GM13976 (cell line): ENCODE data around the gene ZNF175.

Experiments
- DNase-seq: peaks from one replicate; pipeline ENCODE4 v3.0.0; 2012; ENCODE audit warnings: low spot score
- in situ Hi-C: fragments of 300-500 bp; cut with MboI; formaldehyde crosslinking; loops from one replicate; pipeline ENCODE4 v1.12.0; 2022; ENCODE audit warnings: low sequenced_read_pairs, mixed read lengths, inconsistent platforms; ENCODE audit not compliant: unreplicated experiment
- TF ChIP-seq, protein P1 (sequence below): IDR thresholded peaks from 2 replicates; pipeline ENCODE4 v1.5.1; 2012; ENCODE audit warnings: borderline replicate concordance, mild to moderate bottlenecking; ENCODE audit not compliant: insufficient read depth; ENCODE audit errors: extremely low read depth, missing control alignments, control extremely low read depth

Gene ZNF175

DNA sequence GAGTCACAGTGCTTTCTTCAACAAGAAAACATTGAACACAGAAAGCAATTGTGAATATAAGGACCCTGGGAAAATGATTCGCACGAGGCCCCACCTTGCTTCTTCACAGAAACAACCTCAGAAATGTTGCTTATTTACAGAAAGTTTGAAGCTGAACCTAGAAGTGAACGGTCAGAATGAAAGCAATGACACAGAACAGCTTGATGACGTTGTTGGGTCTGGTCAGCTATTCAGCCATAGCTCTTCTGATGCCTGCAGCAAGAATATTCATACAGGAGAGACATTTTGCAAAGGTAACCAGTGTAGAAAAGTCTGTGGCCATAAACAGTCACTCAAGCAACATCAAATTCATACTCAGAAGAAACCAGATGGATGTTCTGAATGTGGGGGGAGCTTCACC is 15.7 kb downstream of the ZNF175 start:
- no peak for DNase-seq
- in situ Hi-C loops: no loop called here
- TF ChIP-seq, protein P1, sequence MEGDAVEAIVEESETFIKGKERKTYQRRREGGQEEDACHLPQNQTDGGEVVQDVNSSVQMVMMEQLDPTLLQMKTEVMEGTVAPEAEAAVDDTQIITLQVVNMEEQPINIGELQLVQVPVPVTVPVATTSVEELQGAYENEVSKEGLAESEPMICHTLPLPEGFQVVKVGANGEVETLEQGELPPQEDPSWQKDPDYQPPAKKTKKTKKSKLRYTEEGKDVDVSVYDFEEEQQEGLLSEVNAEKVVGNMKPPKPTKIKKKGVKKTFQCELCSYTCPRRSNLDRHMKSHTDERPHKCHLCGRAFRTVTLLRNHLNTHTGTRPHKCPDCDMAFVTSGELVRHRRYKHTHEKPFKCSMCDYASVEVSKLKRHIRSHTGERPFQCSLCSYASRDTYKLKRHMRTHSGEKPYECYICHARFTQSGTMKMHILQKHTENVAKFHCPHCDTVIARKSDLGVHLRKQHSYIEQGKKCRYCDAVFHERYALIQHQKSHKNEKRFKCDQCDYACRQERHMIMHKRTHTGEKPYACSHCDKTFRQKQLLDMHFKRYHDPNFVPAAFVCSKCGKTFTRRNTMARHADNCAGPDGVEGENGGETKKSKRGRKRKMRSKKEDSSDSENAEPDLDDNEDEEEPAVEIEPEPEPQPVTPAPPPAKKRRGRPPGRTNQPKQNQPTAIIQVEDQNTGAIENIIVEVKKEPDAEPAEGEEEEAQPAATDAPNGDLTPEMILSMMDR: no peak

DNA sequence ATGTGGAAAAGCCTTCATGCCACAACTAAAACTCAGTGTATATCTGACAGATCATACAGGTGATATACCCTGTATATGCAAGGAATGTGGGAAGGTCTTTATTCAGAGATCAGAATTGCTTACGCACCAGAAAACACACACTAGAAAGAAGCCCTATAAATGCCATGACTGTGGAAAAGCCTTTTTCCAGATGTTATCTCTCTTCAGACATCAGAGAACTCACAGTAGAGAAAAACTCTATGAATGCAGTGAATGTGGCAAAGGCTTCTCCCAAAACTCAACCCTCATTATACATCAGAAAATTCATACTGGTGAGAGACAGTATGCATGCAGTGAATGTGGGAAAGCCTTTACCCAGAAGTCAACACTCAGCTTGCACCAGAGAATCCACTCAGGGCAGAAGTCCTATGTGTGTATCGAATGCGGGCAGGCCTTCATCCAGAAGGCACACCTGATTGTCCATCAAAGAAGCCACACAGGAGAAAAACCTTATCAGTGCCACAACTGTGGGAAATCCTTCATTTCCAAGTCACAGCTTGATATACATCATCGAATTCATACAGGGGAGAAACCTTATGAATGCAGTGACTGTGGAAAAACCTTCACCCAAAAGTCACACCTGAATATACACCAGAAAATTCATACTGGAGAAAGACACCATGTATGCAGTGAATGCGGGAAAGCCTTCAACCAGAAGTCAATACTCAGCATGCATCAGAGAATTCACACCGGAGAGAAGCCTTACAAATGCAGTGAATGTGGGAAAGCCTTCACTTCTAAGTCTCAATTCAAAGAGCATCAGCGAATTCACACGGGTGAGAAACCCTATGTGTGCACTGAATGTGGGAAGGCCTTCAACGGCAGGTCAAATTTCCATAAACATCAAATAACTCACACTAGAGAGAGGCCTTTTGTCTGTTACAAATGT is 16.4 kb downstream of the ZNF175 start:
- in situ Hi-C loops: no loop called here
- DNase-seq: no peak
- TF ChIP-seq, protein P1: no peak

DNA sequence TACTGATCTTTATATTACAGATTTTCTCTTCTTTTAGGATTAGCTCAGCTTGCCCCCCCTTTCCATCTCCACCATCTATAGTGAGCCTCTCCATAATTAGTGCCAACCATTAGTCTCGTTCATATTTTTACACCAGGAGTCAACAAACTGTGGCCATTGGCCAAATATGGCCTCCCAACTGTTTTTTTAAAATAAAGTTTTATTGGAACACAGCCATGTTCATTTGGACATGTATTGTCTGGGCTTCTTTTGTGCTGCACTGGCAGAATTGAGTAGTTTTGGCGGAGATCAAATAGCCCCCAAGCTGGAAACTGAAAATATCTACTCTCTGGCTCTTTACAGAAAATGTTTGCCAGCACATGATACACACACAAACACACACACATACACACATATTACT is 18.4 kb downstream of the ZNF175 start:
- in situ Hi-C loops: no loop called here

DNA sequence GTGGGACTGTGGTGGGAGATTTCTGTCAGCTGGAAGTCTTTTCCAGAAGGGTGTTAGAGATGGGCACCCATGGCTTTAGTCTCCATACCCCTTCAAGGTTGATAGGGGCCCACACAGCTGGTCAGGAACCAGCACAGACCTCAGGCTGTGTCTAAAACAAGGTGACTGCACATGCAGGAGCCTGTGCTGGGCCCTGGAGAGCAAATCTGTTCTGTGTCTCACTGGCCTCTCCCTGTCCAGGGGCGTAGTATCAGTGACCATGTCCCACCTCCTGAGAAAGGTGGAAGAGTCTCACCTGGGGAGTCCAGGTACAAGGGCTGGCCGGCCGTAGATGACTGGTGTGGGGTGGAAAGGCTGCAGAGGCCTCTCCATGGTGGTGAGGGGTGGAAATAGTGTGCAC is 19.4 kb downstream of the ZNF175 start:
- in situ Hi-C loops: no loop called here
- DNase-seq: no peak
- TF ChIP-seq, protein P1: no peak

More for the DNA sequence above, 18.4 kb downstream of the ZNF175 start:
- TF ChIP-seq, protein P1: no peak
- no peak for DNase-seq

DNA sequence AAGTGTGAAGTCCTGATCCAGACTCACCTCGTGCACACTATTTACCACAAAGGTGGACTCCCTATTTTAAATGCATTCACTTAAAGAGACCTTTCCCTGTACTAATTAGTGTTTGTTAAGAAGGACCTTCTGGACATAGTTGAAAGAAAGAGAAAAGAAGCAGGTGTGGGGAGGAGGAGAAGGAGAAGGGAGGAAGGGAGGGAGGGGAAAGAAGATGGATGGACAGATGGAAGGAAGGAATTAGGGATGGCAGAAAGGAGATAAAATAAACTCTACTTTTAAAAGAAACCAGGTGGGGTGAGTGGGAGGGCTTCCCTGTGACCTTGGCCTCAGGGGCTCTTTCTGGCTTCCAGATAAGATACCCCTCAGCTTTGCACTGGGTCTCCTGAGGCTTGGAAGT is 21.4 kb downstream of the ZNF175 start:
- TF ChIP-seq, protein P1: no peak
- no peak for DNase-seq
- in situ Hi-C loops: no loop called here

DNA sequence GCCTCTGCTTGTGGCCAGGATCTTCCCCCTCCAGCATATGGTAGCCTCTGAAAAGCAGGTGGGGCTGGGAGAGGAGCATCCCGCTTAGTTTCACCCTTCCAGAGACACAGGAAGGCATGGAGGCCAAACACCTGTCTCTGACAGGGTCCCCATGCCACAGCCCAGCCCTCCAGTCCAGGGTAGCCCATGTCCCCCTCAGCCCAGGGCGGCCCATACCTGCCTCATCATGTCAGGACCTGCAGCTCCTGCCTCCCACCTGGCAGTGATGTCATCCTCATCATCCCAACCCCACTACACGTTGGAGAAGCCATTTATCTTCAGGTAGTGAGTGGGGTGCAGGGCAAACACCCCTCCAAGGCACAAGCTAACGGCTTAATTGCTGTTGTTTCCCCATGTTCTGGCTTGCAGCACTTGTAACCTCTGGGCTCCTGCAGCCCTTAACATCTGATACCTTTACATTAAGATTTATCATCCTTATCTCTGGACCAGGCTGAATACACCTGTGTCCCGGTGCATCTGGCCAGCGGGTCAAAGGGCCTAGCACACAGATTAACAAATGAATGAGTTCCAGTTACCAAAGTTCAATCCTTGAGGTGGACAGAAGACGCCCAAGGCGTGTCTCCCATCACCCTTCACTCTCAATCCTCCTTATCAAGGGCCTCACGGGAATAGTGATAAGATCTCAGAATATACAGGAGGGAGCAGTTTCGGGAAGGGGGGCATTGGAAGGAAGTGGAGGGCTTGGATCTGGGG is 22.2 kb downstream of the ZNF175 start:
- TF ChIP-seq, protein P1: no peak
- no peak for DNase-seq
- in situ Hi-C loops: no loop called here
